ENCODE measurements around the gene TMPRSS4. TPM values are rescaled to one million over a fixed set of nuclear protein-coding genes. Genes with fewer than 3 reads are reported as not detected.

Gene TMPRSS4
- total RNA-seq, 1 donor from 2014 or later, result not detected

DNA sequence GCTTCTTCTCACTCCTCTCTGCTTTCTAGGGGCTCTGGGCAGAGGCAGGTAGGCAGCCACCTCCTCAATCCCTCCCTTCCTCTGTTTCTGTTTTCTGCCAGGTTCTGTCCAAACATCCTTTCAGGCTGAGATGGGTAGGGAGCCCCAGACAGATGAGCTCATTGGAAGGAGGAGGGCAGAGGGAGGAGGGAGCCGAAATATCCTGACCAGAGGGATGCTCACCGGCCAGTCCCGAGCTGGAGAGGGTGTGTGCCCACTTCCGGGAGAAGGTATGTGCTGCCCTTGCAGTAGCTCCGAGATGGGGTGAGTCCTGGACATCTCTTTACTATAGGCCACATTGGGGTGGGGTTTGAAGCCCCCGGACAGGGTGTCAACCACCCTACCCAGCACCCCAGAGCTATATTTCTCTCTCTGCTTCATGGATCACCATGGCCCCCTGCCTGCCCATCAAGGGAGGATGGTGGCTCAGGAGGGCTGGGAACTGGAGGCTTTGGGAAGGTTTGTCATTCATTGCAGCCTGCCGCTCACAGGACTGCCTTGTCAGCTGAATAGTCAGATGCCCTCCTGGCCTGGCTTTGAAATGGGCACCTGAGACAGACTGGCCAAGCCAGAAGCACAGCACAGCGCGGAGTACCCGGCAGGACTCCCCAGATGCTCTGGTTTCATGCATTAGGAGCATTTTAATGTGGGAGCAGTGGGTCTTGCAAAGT, 80.5 kb downstream of the TMPRSS4 start:
- no peak for ATAC-seq
- DNase-seq (ENCODE audit: missing footprints), result peak; percentile 20
- intact Hi-C loops (cut with DNase I), result no loop called here

DNA sequence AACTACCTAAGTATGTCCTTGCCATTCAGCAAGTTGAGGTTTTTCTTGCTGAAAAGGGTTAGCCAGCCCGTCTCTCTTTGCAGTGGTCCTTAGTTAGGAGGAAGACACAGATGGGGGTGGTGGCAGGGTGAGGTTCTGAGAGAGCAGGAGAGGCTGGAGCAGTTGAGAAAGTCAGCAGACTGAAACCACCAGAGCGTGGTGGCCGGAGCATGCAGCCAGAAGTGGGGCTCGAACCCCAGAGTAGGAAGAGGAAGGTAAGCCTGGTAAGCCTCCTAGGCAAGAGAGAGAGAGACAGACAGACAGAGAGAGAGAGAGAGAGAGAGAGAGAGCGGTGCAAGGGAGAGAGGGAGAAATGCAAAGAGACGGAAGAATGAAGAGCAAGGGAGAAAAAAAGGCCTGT, 84.9 kb downstream of the TMPRSS4 start:
- DNase-seq (ENCODE audit: missing footprints) (peak; percentile 52), ATAC-seq (no peak)
- intact Hi-C loops (cut with DNase I), result no loop called here

DNA sequence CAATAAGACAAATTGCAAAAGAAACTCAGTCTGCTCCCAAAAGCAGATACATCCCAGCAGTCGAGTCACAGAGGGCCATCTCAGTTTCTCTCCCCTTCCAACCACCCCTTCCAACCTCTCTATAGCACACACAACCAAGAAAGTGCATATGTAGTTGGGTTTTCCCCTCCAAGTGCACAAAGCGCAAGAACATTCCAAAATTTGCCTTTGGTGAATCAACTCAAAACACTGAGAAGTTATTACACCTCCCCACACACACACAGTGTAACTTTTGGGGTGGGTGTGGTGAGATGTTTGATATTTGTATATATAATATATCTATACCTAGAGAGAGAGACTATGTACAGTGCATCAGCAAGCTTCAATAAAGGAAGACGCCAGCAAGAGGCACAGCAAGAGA, 86.0 kb downstream of the TMPRSS4 start:
- intact Hi-C loops (cut with DNase I), result no loop called here
- no peak for ATAC-seq
- DNase-seq (ENCODE audit: missing footprints), result no peak

DNA sequence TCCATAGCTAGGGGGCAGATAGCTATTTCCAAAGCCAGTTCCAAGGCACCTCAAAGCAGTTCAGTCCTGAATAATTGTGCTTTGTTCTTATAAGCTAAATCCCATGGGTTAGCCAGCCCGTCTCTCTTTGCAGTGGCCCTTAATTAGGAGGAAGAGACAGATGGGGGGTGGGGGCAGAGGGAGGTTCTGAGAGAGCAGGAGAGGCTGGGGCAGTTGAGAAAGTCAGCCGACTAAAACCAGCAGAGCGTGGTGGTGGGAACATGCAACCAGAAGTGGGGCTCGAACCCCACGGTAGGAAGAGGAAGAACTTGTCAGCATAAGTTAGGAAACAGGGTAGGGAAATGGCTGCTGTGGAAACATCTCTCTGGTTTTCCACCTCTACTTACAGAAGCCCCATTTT, 86.6 kb downstream of the TMPRSS4 start:
- DNase-seq (ENCODE audit: missing footprints) (no peak), ATAC-seq (no peak)
- intact Hi-C loops (cut with DNase I), result no loop called here

DNA sequence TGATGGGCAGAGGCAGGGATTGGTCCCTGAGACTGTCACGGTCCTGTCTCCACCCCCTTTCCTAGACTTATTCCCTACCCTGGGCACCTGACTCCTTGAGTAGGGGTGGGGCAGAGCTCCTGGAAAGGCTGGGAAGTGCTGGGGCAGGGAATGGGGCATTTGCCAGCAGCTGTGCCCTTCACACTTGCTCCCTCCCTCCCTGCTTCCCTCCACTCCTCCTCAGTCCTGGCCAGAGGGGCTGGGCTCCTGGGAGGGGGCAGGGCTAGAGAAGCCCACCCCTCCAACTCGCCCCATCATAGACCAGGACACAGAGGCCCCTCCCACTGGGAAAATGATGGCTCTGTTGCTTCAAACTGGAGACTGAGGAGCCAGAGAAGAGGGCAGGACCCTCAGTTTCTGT, 88.0 kb downstream of the TMPRSS4 start:
- intact Hi-C loops (cut with DNase I), result no loop called here
- no peak for DNase-seq (ENCODE audit: missing footprints)
- ATAC-seq, result no peak

DNA sequence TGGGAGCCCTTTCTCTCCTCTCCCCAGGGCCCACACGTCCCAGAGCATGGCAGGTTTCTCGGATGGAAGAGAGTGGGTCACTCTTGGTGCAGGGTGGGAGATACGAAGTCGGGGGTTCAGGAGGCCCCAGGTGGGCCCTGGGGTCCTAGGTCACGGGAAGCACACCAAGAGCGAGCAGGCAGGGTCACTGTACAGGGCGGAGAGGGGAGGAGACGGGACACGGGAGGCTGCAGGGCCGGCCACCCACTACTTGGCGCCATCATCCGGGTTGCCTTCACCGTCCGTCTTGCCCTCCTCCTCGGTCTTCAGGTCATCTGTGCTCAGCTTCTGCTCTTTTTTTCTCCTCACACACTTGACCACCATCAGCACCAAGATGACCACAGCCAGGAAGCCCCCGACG, 89.8 kb downstream of the TMPRSS4 start:
- ATAC-seq, result no peak
- no peak for DNase-seq (ENCODE audit: missing footprints)
- intact Hi-C loops (cut with DNase I), result no loop called here

DNA sequence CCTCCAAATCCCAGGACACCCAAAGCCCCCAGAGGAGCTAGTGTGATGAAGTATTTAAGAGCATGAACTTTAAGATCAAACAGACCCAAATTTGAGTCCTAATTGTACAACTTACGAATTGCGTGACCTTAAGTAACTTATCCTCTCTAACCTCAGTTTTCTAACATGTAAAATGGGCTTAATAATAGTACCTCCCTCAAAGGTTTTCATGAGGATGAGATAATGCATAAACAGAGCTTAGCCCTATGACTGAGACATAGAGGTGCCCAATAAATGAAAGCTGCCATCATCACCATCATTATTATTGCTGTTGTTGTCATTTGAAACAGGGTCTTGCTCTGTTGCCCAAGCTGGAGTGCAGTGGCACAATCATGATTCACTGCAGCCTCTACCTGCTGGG, 90.4 kb downstream of the TMPRSS4 start:
- intact Hi-C loops (cut with DNase I), result no loop called here
- ATAC-seq (no peak), DNase-seq (ENCODE audit: missing footprints) (no peak)

DNA sequence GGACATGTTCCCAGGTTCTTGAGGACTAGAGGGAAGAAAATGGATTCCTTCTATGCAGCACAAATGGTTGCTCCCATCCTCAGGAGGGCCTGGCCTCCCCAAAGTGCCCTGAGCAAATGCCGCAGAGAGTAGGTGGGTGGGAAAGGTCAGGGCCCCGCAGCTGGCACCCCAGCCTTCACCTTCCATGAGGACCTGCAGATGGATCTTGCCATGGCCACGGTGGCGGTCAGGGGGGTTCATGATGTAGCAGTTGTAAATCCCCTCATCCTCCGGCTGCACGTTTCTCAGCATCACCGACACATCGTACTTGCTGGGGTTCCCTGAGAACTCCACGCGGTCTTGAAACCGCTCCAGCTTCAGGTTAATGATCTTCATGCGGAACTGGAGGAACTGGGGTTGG, 91.0 kb downstream of the TMPRSS4 start:
- intact Hi-C loops (cut with DNase I), result no loop called here
- no peak for DNase-seq (ENCODE audit: missing footprints)
- ATAC-seq, result no peak

DNA sequence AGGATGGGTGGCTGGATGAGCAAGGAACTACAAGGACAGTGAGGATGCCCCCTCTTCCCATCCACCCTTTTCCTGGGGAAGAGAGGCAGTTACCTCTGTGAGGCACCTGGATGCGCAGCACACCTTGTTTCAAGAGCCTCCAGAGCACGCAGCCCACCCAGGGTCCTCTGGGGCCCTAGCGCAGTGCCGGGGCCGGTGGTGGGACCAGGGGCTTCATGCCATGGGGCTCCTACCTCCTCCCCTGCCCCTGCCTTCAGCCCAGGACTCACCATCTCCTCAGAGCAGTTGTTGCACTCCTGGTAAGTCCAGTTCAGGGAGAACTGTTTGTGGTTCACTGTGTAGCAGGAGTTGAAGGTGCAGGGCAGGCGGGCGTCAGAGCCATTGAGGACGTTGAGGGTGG, 91.4 kb downstream of the TMPRSS4 start:
- intact Hi-C loops (cut with DNase I), result no loop called here
- ATAC-seq (no peak), DNase-seq (ENCODE audit: missing footprints) (no peak)

DNA sequence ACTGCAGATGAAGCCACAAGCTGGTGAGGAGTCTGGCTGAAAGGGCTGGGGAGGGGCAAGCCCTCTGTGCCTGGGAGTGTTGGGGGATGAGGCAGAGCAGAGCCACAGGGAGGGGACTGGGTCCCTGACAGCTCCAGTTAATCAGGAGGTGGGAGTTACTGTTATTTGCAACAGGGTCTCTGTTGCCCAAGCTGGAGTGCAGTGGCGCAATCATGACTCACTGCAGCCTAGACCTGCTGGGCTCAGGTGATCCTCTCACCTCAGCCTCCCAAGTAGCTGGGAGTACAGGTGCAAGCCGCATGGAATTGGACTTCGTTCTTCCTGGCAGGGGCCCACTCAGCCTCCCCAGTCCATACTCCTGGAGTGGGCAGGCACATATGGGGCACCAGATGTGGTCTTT, 91.9 kb downstream of the TMPRSS4 start:
- ATAC-seq, result no peak
- intact Hi-C loops (cut with DNase I), result no loop called here
- no peak for DNase-seq (ENCODE audit: missing footprints)

DNA sequence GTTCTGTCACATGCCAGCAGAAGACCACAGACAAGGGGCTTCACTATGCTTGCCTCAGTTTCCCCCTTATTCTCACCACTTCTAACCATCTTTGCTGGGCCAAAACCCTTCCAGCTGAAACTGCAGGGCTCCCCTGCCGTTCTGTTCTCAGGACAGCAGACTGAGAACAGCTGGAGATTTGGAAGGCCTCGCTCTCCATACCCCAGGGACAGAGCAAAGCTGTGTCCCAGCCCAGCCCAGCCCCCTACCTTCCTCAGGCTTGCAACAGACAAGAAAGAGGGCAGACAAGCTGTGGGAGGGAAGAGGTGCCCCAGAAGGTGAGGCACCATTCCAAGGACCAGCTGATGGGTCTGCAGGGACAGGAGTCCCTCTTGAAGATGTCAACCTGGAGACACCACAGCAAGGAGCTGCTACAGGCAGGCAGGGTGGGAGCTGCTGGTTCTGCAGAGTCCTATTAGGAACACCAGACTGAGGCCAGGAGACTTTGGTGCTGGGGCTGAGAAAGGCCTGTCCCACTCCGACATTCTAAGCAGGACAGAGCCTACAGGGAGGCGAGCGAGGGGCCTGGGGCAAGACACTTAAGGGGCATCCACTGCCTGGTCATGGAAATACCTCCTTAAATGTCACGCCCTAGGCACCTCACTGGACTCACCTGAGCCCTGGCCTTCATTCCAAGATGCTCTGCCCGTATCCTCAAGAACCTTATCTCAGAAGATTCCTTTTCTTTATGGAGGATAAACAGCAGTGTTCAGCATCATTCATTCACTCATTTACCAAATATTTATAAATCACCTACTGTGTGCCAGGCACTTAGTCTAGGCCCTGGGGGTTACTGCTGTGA, 92.6 kb downstream of the TMPRSS4 start:
- ATAC-seq (peak; percentile 47), DNase-seq (ENCODE audit: missing footprints) (no peak)
- intact Hi-C loops (cut with DNase I), result no loop called here

DNA sequence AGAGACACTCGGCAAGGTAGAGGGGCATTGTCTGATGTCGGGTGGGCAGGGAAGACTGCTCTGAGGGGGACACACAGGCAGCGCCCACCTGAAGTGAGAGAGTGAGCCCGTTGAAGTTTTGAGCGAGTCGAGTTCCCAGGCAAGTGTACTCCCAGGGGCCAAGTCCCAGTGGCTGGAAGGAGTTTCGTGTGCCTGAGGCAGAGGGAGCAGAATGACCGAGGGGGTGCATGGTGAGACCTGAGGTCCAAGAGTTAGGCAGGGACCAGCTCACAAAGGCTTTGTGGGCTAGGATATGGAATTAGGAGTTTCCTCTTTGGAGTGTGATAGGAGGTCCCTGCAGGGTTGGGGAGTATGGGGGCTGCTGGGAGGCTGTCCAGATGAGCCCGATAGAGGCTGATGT, 93.4 kb downstream of the TMPRSS4 start:
- ATAC-seq (no peak), DNase-seq (ENCODE audit: missing footprints) (no peak)
- intact Hi-C loops (cut with DNase I), result no loop called here

DNA sequence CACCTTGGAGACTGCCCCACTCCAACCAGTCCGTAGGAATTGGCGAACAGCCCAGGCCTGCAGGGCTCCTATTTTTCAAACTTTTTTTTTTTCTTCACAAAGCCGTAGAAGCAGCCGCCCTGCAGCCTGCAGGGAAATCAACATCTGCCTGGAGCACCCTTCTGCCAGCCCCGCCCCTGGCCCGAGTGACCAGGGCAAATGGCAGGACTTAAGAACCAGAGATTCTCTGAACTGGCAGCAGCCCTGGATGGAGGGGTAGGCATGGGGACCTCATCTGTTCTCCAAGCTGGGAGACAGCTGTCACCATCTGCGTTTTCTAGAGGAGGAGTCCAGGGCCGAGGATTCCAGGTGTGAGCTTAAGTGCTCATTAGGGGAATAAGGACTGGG, 94.0 kb downstream of the TMPRSS4 start:
- ATAC-seq, result no peak
- no peak for DNase-seq (ENCODE audit: missing footprints)
- intact Hi-C loops (cut with DNase I), result loop anchor here (1.0 kb wide), 1 partner anchor 26 kb away; no protein-coding TSS in a partner anchor

Other genes with a start within 250 kb of the TMPRSS4 start
- 41.2 TPM for gene FXYD6, start 200.4 kb upstream of the TMPRSS4 start, total RNA-seq
- gene TMPRSS13, start 147.7 kb upstream of the TMPRSS4 start, total RNA-seq, result not detected
- 7.2 TPM for gene IL10RA, start 90.7 kb upstream of the TMPRSS4 start, total RNA-seq
- not detected for gene SMIM35, start 9.9 kb downstream of the TMPRSS4 start, total RNA-seq
- 12.6 TPM for gene SCN4B, start 75.7 kb downstream of the TMPRSS4 start, total RNA-seq
- gene SCN2B, start 99.6 kb downstream of the TMPRSS4 start, total RNA-seq, result 18.3 TPM
- 3.3 TPM for gene JAML, start 147.9 kb downstream of the TMPRSS4 start, total RNA-seq
- 2.2 TPM for gene MPZL3, start 175.3 kb downstream of the TMPRSS4 start, total RNA-seq
- 11.4 TPM for gene MPZL2, start 187.2 kb downstream of the TMPRSS4 start, total RNA-seq
- gene CD3E, start 227.7 kb downstream of the TMPRSS4 start, total RNA-seq, result 0.70 TPM